ENCODE measurements around the gene FBXO31. TPM values are rescaled to one million over a fixed set of nuclear protein-coding genes. Genes with fewer than 3 reads are reported as not detected.

FBXO31 gene
- total and polyA plus RNA-seq, 9 of the 15 experiments (the other 6 are each of a cell fraction or from before 2014, with no cell fraction given): 0.18 to 33.3 (median 10.9) TPM

GRCh38 chr16:87309620-87310525 lies 73.7 kb downstream of the FBXO31 start:
- in situ Hi-C loops (cut with MboI): no loop called here
- WGBS (ENCODE audit: insufficient coverage, low coverage, missing lambda C conversion rate): 56% methylated on average over 5 of the region's 5 CpGs
- DNase-seq (ENCODE audit: extremely low read depth in 1 of 4, low spot score in 3 of 4) (peak in 1 of 4 experiments; percentile 33), FAIRE-seq (no peak), ATAC-seq (no peak)
- Histone ChIP-seq H3K4me3 (no peak overlapping the region), H3K4me1 (replicated peaks in 1 of 2; ENCODE audit: control insufficient read depth in 2 of 2, insufficient read depth in 2 of 2, low read length in 2 of 2) (peaks cover 16 to 26% of the 10 kb centered on the region in 2 experiments), H3K4me2 (ENCODE audit: insufficient read depth, low read length) (no peak overlapping the region), H3K27me3 (ENCODE audit: control insufficient read depth in 2 of 2, insufficient read depth in 2 of 2, low read length in 2 of 2) (no peaks in the 10 kb centered on the region), H3K79me2 (ENCODE audit: control insufficient read depth, insufficient read depth, low read length) (peaks cover 17% of the 10 kb centered on the region), H3K9me1 (ENCODE audit: control insufficient read depth, insufficient read depth, low read length) (no peaks in the 10 kb centered on the region), H3K9me3 (replicated peaks; ENCODE audit: control insufficient read depth, insufficient read depth, low read depth, low read length) (peaks cover 6% of the 10 kb centered on the region), H3K27ac (ENCODE audit: extremely low read depth, low read depth, low read length) (no peak overlapping the region), H3K9ac (ENCODE audit: insufficient read depth in 1 of 2, low read depth in 2 of 2, low read length in 2 of 2) (peak overlapping the region in 1 of 2 experiments; percentile 87; a peak in 1 of 4 replicates), H4K20me1 (replicated peaks; ENCODE audit: control insufficient read depth, insufficient read depth, low read length) (no peaks in the 10 kb centered on the region), H2AFZ (ENCODE audit: low read depth, low read length) (0 out of 2 replicates have a peak overlapping the region, but pooled peaks have one; percentile 2), H3K36me3 (ENCODE audit: control insufficient read depth, insufficient read depth, low read length) (no peaks in the 10 kb centered on the region)
- no TSS peak for BruUV-seq (replicated peaks)
- intact Hi-C loops (cut with micrococcal nuclease): no loop called here
- CTCF ChIA-PET (ENCODE audit: low intra/inter-chr PET ratio): no interaction called here
- POLR2A ChIA-PET: interaction anchor here (0.6 kb wide), 2 partner anchors 107 to 113 kb away, joined by 3 to 4 read pairs; no protein-coding TSS in a partner anchor
- TF ChIP-seq MXD1 (CRISPR knock-in tag; IDR thresholded peaks at IDR 0.05; ENCODE audit: borderline replicate concordance, poor library complexity, severe bottlenecking): no peak
- TF ChIP-seq ILK (tag; IDR thresholded peaks at IDR 0.05; ENCODE audit: borderline replicate concordance, low read depth): no peak
- TF ChIP-seq C11orf30 (IDR thresholded peaks at IDR 0.05; ENCODE audit: low read depth): no peak
- TF ChIP-seq HMG20B (CRISPR knock-in tag; IDR thresholded peaks at IDR 0.05): no peak
- no peak for TF ChIP-seq HINFP (tag; conservative IDR thresholded peaks at IDR 0.05; ENCODE audit: low read depth)
- TF ChIP-seq, protein P1, sequence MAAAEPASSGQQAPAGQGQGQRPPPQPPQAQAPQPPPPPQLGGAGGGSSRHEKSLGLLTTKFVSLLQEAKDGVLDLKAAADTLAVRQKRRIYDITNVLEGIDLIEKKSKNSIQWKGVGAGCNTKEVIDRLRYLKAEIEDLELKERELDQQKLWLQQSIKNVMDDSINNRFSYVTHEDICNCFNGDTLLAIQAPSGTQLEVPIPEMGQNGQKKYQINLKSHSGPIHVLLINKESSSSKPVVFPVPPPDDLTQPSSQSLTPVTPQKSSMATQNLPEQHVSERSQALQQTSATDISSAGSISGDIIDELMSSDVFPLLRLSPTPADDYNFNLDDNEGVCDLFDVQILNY (CRISPR knock-in tag; IDR thresholded peaks at IDR 0.05): no peak

All from K562 (cell line).